ENCODE data around the gene RNF121. TPM values are rescaled to one million over a fixed set of nuclear protein-coding genes. Genes with fewer than 3 reads are reported as not detected.

Gene RNF121
- total RNA-seq, 1 donor, result 22.9 TPM

DNA sequence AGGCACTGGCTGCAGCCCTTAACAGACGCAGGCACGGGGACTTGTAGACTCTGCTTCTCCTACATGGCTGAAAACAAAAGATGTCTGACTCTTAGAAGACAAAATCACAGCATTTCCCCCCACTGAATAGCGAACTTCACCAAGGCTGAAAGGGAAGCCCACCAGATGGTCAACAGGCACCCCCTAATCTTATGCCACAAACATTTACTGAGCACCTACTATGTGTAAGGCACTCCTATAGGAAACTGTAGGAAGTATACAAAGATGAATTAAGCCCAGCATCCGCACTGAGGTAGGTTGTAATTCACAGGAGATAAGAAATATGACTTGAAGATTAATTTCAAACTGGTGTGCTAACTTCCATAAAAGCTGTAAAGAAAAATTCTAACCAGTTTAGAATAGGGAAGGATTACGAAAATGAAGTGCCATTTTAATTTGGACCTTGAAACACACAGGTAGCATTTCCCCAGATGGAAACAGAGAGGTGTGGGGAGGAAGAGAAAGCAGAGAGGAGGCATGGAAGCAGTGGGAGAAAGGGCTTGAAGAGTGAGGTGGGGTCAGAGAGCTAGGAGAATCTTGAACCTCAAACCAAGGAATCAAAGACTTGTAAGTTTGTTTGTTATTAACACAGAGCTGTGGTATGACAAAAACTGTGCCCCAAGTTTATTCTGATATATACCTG, 113.4 kb downstream of the RNF121 start:
- H3K4me3 ChIP-seq (ENCODE audit: low read depth, low read length), result peak overlapping the region; percentile 91
- TF ChIP-seq, protein P1, sequence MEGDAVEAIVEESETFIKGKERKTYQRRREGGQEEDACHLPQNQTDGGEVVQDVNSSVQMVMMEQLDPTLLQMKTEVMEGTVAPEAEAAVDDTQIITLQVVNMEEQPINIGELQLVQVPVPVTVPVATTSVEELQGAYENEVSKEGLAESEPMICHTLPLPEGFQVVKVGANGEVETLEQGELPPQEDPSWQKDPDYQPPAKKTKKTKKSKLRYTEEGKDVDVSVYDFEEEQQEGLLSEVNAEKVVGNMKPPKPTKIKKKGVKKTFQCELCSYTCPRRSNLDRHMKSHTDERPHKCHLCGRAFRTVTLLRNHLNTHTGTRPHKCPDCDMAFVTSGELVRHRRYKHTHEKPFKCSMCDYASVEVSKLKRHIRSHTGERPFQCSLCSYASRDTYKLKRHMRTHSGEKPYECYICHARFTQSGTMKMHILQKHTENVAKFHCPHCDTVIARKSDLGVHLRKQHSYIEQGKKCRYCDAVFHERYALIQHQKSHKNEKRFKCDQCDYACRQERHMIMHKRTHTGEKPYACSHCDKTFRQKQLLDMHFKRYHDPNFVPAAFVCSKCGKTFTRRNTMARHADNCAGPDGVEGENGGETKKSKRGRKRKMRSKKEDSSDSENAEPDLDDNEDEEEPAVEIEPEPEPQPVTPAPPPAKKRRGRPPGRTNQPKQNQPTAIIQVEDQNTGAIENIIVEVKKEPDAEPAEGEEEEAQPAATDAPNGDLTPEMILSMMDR (IDR thresholded peaks at IDR 0.05; ENCODE audit: insufficient read depth, low read length), result no peak
- DNase-seq (ENCODE audit: low read depth), result no peak

DNA sequence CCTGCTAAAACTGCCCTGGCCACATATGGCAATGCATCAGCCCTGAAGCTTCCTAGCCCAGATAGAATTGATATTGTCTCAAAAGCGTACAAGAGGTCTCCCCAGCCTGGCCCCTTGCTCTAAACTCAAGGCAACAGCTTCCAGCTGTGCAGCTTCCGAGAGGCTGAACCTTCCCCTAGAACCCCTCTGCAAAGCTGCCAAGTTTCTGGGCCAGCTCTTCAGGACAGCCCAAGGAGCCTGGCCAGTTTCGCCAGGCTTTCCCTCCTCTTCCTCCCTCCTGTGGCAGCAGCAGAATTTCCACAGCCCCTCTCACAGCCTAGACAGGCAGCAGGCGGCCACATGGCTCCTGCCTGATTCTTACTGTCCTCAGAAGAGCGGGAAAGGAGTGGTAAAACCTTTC, 117.0 kb downstream of the RNF121 start:
- no peak overlapping the region for H3K4me3 ChIP-seq (ENCODE audit: low read depth, low read length)
- no peak for DNase-seq (ENCODE audit: low read depth)
- TF ChIP-seq, protein P1 (IDR thresholded peaks at IDR 0.05; ENCODE audit: insufficient read depth, low read length), result no peak

Other genes starting within 250 kb of the RNF121 start
- not detected in 2 replicates for gene DEFB108B, start 95.8 kb upstream of the RNF121 start, total RNA-seq (ENCODE audit: low replicate concordance)
- not detected in 2 replicates for gene DEFB131B, start 50.6 kb upstream of the RNF121 start, total RNA-seq (ENCODE audit: low replicate concordance)
- gene XNDC1N, start 452 bp upstream of the RNF121 start, total RNA-seq (ENCODE audit: low replicate concordance), result 3.5 and 13.0 TPM in 2 replicates
- 1.1 and 2.2 TPM in 2 replicates for gene IL18BP, start 69.9 kb downstream of the RNF121 start, total RNA-seq (ENCODE audit: low replicate concordance)
- gene NUMA1, start 151.5 kb downstream of the RNF121 start, total RNA-seq (ENCODE audit: low replicate concordance), result 134 and 196 TPM in 2 replicates
- 0.98 and 8.9 TPM in 2 replicates for gene LRRC51, start 151.8 kb downstream of the RNF121 start, total RNA-seq (ENCODE audit: low replicate concordance)
- gene LAMTOR1, start 174.3 kb downstream of the RNF121 start, total RNA-seq (ENCODE audit: low replicate concordance), result 99.0 and 220 TPM in 2 replicates
- not detected in 2 replicates for gene TOMT, start 176.9 kb downstream of the RNF121 start, total RNA-seq (ENCODE audit: low replicate concordance)
- 24.5 and 49.5 TPM in 2 replicates for gene ANAPC15, start 183.6 kb downstream of the RNF121 start, total RNA-seq (ENCODE audit: low replicate concordance)
- gene FOLR3, start 206.7 kb downstream of the RNF121 start, total RNA-seq (ENCODE audit: low replicate concordance), result 0.90 TPM in 1 of 2 replicates, not detected in the other